ENCODE measurements around the gene USP2. TPM values are rescaled to one million over a fixed set of nuclear protein-coding genes. Genes with fewer than 3 reads are reported as not detected.
A peak's percentile ranks its signal among the peaks of the same experiment; 100 is the strongest.

USP2 gene
- 1 to 10 TPM in 1 of 2 donors, under 1 TPM in 1; 0.66 to 1.3 TPM for total RNA-seq

GRCh38 chr11:119381181-119381988 is at the start of gene USP2:
USP2 (minus strand) TSS chr11:119381690; CDS start chr11:119373480, 8,210 bp downstream.
- H3K9me3 Mint-ChIP-seq = no peaks in the 10 kb centered on the region
- peak within 1 kb of the TSS in 1 of 2 donors; percentile 18 for H3K27ac Mint-ChIP-seq
- no peaks in the 10 kb centered on the region for H3K36me3 Mint-ChIP-seq
- DNase-seq (ENCODE audit: low spot score in 2 of 2) (peak; percentile 96 to 99), ATAC-seq (peak; percentile 99)

DNA sequence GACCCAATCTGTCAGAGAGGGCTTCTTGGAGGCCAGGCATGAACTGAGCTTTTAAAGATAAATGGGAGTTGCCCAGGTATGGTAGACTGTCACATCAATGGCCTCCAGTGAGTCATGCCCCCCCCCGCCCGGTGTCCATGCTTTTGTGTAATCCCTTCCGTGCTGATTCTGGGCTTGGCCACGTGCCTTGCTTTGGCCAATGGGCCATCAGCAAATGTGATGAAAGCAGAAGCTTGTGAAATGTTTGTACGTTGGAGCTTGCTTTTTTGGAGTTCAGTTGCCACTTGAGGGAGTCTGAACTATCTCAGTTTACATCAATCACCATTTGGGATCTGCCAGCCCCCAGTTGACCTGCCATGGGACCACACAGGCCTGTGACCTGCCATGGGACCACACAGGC is 45.8 kb upstream of the USP2 start:
- Mint-ChIP-seq H3K27ac (no peak overlapping the region), H3K9me3 (no peaks in the 10 kb centered on the region), H3K36me3 (peaks cover 0 to 5% of the 10 kb centered on the region in 2 donors)
- DNase-seq (ENCODE audit: low spot score in 2 of 2) = no peak
- ATAC-seq = no peak

DNA sequence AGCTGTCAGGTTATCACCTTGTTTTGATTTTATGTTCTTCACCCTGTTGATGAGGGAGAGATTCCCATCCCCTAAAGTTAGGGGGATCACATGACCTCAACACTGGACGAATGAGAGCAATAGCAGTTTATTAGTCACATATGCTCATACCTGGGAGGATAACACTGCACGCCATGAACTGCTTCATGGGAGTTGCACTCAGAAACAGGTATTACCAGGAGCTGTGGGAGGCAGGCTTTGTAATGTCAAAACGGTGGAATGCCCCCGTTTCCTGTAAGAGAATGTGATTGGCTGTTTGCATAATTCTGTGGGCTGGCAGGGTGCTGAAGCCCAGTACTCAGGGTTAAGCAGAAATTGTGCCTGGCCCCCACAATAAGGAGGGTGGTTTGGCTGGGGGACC is 44.7 kb upstream of the USP2 start:
- no peaks in the 10 kb centered on the region for H3K9me3 Mint-ChIP-seq
- H3K27ac Mint-ChIP-seq = no peak overlapping the region
- no peak for ATAC-seq

GRCh38 chr11:119424775-119425174 is 43.3 kb upstream of the USP2 start:
- no peaks in the 10 kb centered on the region for H3K9me3 Mint-ChIP-seq
- peaks cover 0 to 5% of the 10 kb centered on the region in 2 donors for H3K36me3 Mint-ChIP-seq
- no peak overlapping the region for H3K27ac Mint-ChIP-seq
- ATAC-seq (no peak), DNase-seq (ENCODE audit: low spot score in 2 of 2) (no peak)

More for the DNA sequence above, 44.7 kb upstream of the USP2 start:
- peaks cover 0 to 5% of the 10 kb centered on the region in 2 donors for H3K36me3 Mint-ChIP-seq
- DNase-seq (ENCODE audit: low spot score in 2 of 2) = no peak

DNA sequence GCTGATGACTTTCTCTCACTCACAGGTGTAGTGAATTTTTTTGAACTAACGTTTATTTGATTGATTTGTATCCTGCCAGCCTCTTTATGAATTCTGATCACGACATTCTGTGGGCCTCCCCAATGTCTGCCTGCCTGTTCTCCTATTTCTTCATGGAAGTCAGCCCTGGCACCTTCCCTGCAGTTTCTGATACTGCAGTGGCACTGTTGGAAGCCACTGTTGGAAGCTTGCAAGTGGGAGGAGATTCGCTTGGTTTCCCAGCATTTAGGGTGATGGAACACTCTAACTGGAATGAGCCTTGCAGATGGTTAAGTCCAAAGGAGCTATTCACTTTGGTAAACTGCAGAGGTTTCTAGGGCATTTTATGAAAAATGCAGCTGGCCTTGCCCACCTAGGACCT is 42.8 kb upstream of the USP2 start:
- ATAC-seq (no peak), DNase-seq (ENCODE audit: low spot score in 2 of 2) (no peak)
- H3K36me3 Mint-ChIP-seq = peaks cover 0 to 5% of the 10 kb centered on the region in 2 donors
- H3K27ac Mint-ChIP-seq = no peak overlapping the region
- H3K9me3 Mint-ChIP-seq = no peaks in the 10 kb centered on the region

GRCh38 chr11:119423509-119424254 is 42.2 kb upstream of the USP2 start:
- H3K27ac Mint-ChIP-seq = no peak overlapping the region
- ATAC-seq (no peak), DNase-seq (ENCODE audit: low spot score in 2 of 2) (no peak)
- peaks cover 0 to 5% of the 10 kb centered on the region in 2 donors for H3K36me3 Mint-ChIP-seq
- H3K9me3 Mint-ChIP-seq = no peaks in the 10 kb centered on the region

GRCh38 chr11:119422809-119423508 is 41.5 kb upstream of the USP2 start, which contains the start of gene THY1:
THY1 (minus strand) TSS chr11:119423172; CDS start chr11:119420905, 2,267 bp downstream.
- Mint-ChIP-seq H3K27ac (no peak within 1 kb of the TSS), H3K36me3 (peaks cover 0 to 5% of the 10 kb centered on the region in 2 donors), H3K9me3 (no peaks in the 10 kb centered on the region)
- DNase-seq (ENCODE audit: low spot score in 2 of 2) (no peak), ATAC-seq (no peak)

- ATAC-seq = no peak
- Mint-ChIP-seq H3K27ac (no peak overlapping the region), H3K36me3 (peaks cover 0 to 5% of the 10 kb centered on the region in 2 donors), H3K9me3 (no peaks in the 10 kb centered on the region)
- no peak for DNase-seq (ENCODE audit: low spot score in 2 of 2)
Measured at GRCh38 chr11:119421941-119422808, 40.7 kb upstream of the USP2 start.

- H3K9me3 Mint-ChIP-seq = no peaks in the 10 kb centered on the region
- no peak for ATAC-seq
Measured at GRCh38 chr11:119421351-119421750, 39.9 kb upstream of the USP2 start.

GRCh38 chr11:119420631-119421030 is 39.1 kb upstream of the USP2 start:
- Mint-ChIP-seq H3K27ac (no peak overlapping the region), H3K36me3 (peaks cover 0 to 5% of the 10 kb centered on the region in 2 donors), H3K9me3 (no peaks in the 10 kb centered on the region)
- ATAC-seq (no peak), DNase-seq (ENCODE audit: low spot score in 2 of 2) (no peak)

More at GRCh38 chr11:119421351-119421750, 39.9 kb upstream of the USP2 start:
- DNase-seq (ENCODE audit: low spot score in 2 of 2) = no peak
- Mint-ChIP-seq H3K36me3 (peaks cover 0 to 5% of the 10 kb centered on the region in 2 donors), H3K27ac (no peak overlapping the region)

DNA sequence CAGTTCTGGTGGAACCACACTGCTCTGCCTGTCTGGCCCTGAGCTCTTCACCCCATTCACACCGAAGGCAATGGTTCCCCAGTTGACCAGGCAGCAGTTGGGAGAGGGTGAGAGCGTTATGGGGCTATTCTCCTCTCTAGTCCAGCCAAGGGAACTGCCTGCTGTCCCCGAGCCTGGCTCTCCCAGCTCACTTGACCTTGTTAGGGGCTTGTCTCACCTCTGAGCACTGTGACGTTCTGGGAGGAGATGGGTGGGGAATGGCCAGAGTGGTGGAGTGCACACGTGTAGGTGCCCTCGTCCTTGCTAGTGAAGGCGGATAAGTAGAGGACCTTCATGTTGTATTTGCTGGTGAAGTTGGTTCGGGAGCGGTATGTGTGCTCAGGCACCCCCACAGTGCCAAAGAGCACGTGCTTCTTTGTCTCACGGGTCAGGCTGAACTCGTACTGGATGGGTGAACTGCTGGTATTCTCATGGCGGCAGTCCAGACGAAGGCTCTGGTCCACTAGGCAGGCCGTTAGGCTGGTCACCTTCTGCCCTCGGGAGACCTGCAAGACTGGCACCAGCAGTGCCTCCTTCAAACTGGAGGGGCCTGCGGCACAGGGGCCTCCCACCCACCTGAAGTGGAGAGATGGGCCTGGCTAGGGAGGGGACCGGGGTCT is 38.5 kb upstream of the USP2 start:
- peaks cover 0 to 5% of the 10 kb centered on the region in 2 donors for H3K36me3 Mint-ChIP-seq
- no peak for ATAC-seq
- H3K9me3 Mint-ChIP-seq = no peaks in the 10 kb centered on the region
- DNase-seq (ENCODE audit: low spot score in 2 of 2) = no peak
- no peak overlapping the region for H3K27ac Mint-ChIP-seq

DNA sequence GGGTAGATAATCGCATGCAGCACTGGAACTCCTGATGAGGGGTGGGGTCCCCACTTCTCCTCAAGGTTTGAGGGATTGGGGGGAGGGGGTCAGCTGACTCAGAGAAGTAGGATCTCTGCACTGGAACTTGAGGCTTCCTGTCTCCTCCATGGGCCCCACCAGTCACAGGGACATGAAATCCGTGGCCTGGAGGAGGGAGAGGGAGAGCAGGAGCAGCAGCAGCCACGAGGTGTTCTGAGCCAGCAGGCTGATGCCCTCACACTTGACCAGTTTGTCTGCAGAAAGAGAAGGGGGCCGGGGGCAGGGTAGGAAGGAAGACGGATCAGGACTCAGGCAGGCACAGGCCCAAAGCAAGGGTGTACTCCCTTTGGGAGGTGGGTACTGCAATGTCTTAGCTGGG is 37.8 kb upstream of the USP2 start:
- DNase-seq (ENCODE audit: low spot score in 2 of 2) = no peak
- H3K36me3 Mint-ChIP-seq = peaks cover 4 to 5% of the 10 kb centered on the region in 2 donors
- no peak overlapping the region for H3K27ac Mint-ChIP-seq
- peaks cover 0 to 3% of the 10 kb centered on the region in 2 donors for H3K9me3 Mint-ChIP-seq
- ATAC-seq = no peak

- no peak overlapping the region for H3K27ac Mint-ChIP-seq
- no peak for ATAC-seq
- no peak for DNase-seq (ENCODE audit: low spot score in 2 of 2)
Measured at GRCh38 chr11:119418759-119419158, 37.3 kb upstream of the USP2 start.

DNA sequence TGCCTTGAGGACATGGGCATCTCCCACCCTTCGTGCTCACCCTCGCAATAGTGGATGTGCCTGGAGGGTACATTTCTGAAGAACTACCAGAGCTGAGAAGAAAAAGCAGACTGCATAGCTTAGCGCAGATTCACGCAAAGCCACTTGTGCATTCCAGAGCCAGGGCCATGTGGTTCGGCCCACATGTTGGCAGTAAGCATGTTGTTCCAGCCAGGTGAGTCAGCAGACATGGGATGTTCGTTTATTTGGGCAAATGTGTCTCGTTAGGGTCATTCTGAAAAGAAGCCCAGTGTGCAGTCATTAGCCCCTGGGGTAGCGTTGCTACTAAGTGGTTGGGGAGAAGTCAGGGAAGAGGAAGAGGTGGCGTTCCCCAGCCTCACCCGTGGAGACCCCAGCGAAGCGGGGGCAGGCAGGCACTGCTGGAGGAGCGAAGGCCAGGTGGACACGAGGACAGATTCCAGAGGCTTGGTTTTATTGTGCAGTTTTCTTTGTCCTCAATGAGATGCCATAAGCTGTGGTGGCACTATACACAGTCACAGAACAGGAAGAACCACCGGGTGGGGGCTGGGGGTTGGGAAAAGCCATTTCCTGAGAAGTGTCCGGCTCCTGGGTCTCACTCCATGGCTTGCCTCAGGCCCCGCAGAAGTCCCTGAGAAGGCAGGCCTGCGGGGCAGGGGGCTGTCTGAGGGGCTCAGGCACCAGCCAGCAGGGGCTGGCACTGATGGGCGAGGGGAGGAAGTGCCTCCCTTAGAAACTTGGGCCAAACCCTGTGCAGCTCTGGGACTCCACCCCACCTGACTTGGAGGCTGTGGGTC is 36.4 kb upstream of the USP2 start:
- no peak for DNase-seq (ENCODE audit: low spot score in 2 of 2)
- Mint-ChIP-seq H3K9me3 (peaks cover 0 to 4% of the 10 kb centered on the region in 2 donors), H3K36me3 (peaks cover 0 to 5% of the 10 kb centered on the region in 2 donors), H3K27ac (no peak overlapping the region)
- ATAC-seq = no peak

More at GRCh38 chr11:119418759-119419158, 37.3 kb upstream of the USP2 start:
- peaks cover 2 to 5% of the 10 kb centered on the region in 2 donors for H3K36me3 Mint-ChIP-seq
- peaks cover 0 to 4% of the 10 kb centered on the region in 2 donors for H3K9me3 Mint-ChIP-seq
